Neural cell (in vitro differentiated cells): ENCODE results near the gene ERC2. TPM values are rescaled to one million over a fixed set of nuclear protein-coding genes. Genes with fewer than 3 reads are reported as not detected.

Experiments
- H2AFZ ChIP-seq: fragments of 200-600, 300-800 bp; sonication (generic), shearing (Covaris generic); 2 replicates; pipeline ENCODE4 v1.6.0; 2014; ENCODE audit warnings: low read depth, mild to moderate bottlenecking, antibody characterized with exemption, low read length, moderate library complexity
- H3F3A ChIP-seq: fragments of 200-600 bp; shearing (Covaris generic); 2 replicates; pipeline ENCODE4 v1.6.1; 2016; ENCODE audit warnings: mild to moderate bottlenecking, moderate library complexity, mixed read lengths, antibody characterized with exemption, low read length; ENCODE audit not compliant: insufficient read depth, poor library complexity, severe bottlenecking
- H3K27ac ChIP-seq: fragments of 200-600, 300-800 bp; sonication (generic), shearing (Covaris generic); 2 replicates; pipeline ENCODE4 v1.5.1; 2014; ENCODE audit warnings: mild to moderate bottlenecking, low read length, moderate library complexity
- H3K27me3 ChIP-seq: fragments of 300-800, 200-600 bp; sonication (generic), shearing (Covaris generic); 2 replicates; pipeline ENCODE4 v1.6.0; 2014; ENCODE audit warnings: mild to moderate bottlenecking, low read depth, low read length, moderate library complexity; ENCODE audit not compliant: insufficient read depth
- H3K36me3 ChIP-seq: fragments of 300-800, 200-600 bp; sonication (generic), shearing (Covaris generic); 2 replicates; pipeline ENCODE4 v1.5.1; 2014; ENCODE audit warnings: mild to moderate bottlenecking, antibody characterized with exemption, low read length, moderate library complexity; ENCODE audit not compliant: insufficient read depth
- H3K4me2 ChIP-seq: fragments of 300-800, 200-600 bp; sonication (generic), shearing (Covaris generic); 2 replicates; pipeline ENCODE4 v1.6.0; 2014; ENCODE audit warnings: mild to moderate bottlenecking, low read length
- H3K4me3 ChIP-seq: fragments of 300-800, 200-600 bp; sonication (generic), shearing (Covaris generic); 2 replicates; pipeline ENCODE4 v1.5.1; 2014; ENCODE audit warnings: mild to moderate bottlenecking, low read length, moderate library complexity
- H3K79me2 ChIP-seq: fragments of 200-600 bp; shearing (Covaris generic); replicated peaks from 2 replicates; pipeline ENCODE4 v1.6.0; 2014; ENCODE audit warnings: mild to moderate bottlenecking, low read length, moderate library complexity; ENCODE audit not compliant: insufficient read depth
- H3K9ac ChIP-seq: fragments of 300-800, 200-600 bp; sonication (generic), shearing (Covaris generic); 2 replicates; pipeline ENCODE4 v1.6.1; 2016; ENCODE audit warnings: mild to moderate bottlenecking, low read length, mixed read lengths
- H3K9me2 ChIP-seq: fragments of 200-600 bp; shearing (Covaris generic); 2 replicates; pipeline ENCODE4 v1.6.1; 2016; ENCODE audit warnings: mild to moderate bottlenecking, low read length, mixed read lengths; ENCODE audit not compliant: insufficient read depth
- H3K9me3 ChIP-seq: fragments of 200-600, 300-800 bp; sonication (generic), shearing (Covaris generic); 2 replicates; pipeline ENCODE4 v1.6.1; 2016; ENCODE audit warnings: mild to moderate bottlenecking, mixed run types, low read length, moderate library complexity, mixed read lengths
- H4K20me1 ChIP-seq: fragments of 200-600 bp; shearing (Covaris generic); 2 replicates; pipeline ENCODE4 v1.6.1; 2016; ENCODE audit warnings: mild to moderate bottlenecking, mixed run types; ENCODE audit not compliant: insufficient read depth
- CTCF ChIP-seq: fragments of 450-650 bp; IDR thresholded peaks from 2 replicates; pipeline ENCODE4 v1.5.1; 2014; ENCODE audit warnings: antibody characterized with exemption, mild to moderate bottlenecking, moderate library complexity; ENCODE audit not compliant: poor library complexity, severe bottlenecking
- EP300 ChIP-seq: fragments of 450-650 bp; conservative IDR thresholded peaks from 2 replicates; pipeline ENCODE4 v1.6.1; 2014; ENCODE audit warnings: antibody characterized with exemption, mild to moderate bottlenecking, moderate library complexity; ENCODE audit not compliant: poor library complexity, severe bottlenecking
- EZH2 ChIP-seq: fragments of 200-600, 300-800 bp; shearing (Covaris generic), sonication (generic); IDR thresholded peaks from 2 replicates; pipeline ENCODE4 v1.6.1; 2014; ENCODE audit warnings: antibody characterized with exemption, low read length, borderline replicate concordance, mild to moderate bottlenecking; ENCODE audit not compliant: insufficient read depth, poor library complexity, severe bottlenecking
- MXI1 ChIP-seq: fragments of 450-650 bp; conservative IDR thresholded peaks from 2 replicates; pipeline ENCODE4 v1.6.1; 2014; ENCODE audit warnings: antibody characterized with exemption, mild to moderate bottlenecking; ENCODE audit not compliant: poor library complexity, severe bottlenecking
- POLR2AphosphoS5 ChIP-seq: IDR thresholded peaks from 2 replicates; pipeline ENCODE4 v1.6.1; 2012
- RAD21 ChIP-seq: fragments of 450-650 bp; conservative IDR thresholded peaks from 2 replicates; pipeline ENCODE4 v1.6.1; 2014; ENCODE audit warnings: antibody characterized with exemption, mild to moderate bottlenecking, moderate library complexity
- REST ChIP-seq: IDR thresholded peaks from 2 replicates; pipeline ENCODE4 v1.6.1; 2012; ENCODE audit warnings: borderline replicate concordance
- SMC3 ChIP-seq: fragments of 450-650 bp; conservative IDR thresholded peaks from 2 replicates; pipeline ENCODE4 v1.6.1; 2014; ENCODE audit warnings: antibody characterized with exemption, mild to moderate bottlenecking, moderate library complexity; ENCODE audit not compliant: poor library complexity
- TAF1 ChIP-seq: IDR thresholded peaks from 2 replicates; pipeline ENCODE4 v1.6.1; 2012; ENCODE audit warnings: low read depth
- polyA plus RNA-seq: library from polyadenylated mRNA; depleted of rRNA; stranded (reverse); fragments of >200 nt; gene quantifications from 2 replicates; pipeline ENCODE4 v1.2.3, GENCODE V29; 2014

ERC2 gene
- polyA plus RNA-seq, 1 donor from 2014 or later: 60.4 TPM

GRCh38 chr3:56188201-56188600 is 280.1 kb downstream of the ERC2 start:
- Histone ChIP-seq H3K4me3 (no peak overlapping the region), H3K79me2 (no peaks in the 10 kb centered on the region), H3K27ac (no peak overlapping the region), H2AFZ (no peak overlapping the region), H3K9me3 (no peaks in the 10 kb centered on the region), H3F3A (no peaks in the 10 kb centered on the region), H3K9me2 (no peaks in the 10 kb centered on the region), H3K27me3 (no peaks in the 10 kb centered on the region), H4K20me1 (no peaks in the 10 kb centered on the region), H3K9ac (no peak overlapping the region), H3K36me3 (no peaks in the 10 kb centered on the region), H3K4me2 (no peak overlapping the region)
- TF ChIP-seq CTCF (no peak), POLR2AphosphoS5 (no peak)

DNA sequence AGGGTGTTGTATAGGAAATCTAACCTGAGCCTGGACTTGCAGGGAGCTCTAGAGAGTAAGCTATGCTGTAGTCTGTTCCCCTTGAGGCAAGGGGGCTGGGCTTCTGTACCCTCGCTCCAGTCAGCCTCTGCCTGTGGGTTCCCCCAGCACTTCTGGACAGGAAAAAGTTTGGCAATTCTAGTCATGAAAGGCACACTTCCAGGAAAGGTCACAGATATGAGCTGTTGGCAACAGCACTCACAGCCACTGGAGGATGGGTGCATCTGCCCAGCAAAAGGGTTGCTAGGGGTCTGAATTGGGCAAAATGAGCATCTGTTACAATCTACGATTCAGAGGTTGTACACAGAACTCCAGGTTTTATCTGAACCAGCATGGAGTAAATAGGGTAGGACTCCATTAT is 281.2 kb downstream of the ERC2 start:
- Histone ChIP-seq H3K9ac (no peak overlapping the region), H3F3A (no peaks in the 10 kb centered on the region), H2AFZ (no peak overlapping the region), H3K4me3 (no peak overlapping the region), H3K9me3 (no peaks in the 10 kb centered on the region), H3K27me3 (no peaks in the 10 kb centered on the region), H4K20me1 (no peaks in the 10 kb centered on the region), H3K4me2 (no peak overlapping the region), H3K36me3 (no peaks in the 10 kb centered on the region), H3K9me2 (no peaks in the 10 kb centered on the region), H3K79me2 (no peaks in the 10 kb centered on the region), H3K27ac (no peak overlapping the region)
- TF ChIP-seq MXI1 (no peak), TAF1 (no peak)

GRCh38 chr3:56185827-56186226 is 282.4 kb downstream of the ERC2 start:
- Histone ChIP-seq H3K4me2 (no peak overlapping the region), H3K9me3 (no peaks in the 10 kb centered on the region), H3K4me3 (no peak overlapping the region), H3K79me2 (no peaks in the 10 kb centered on the region), H3K36me3 (no peaks in the 10 kb centered on the region), H4K20me1 (no peaks in the 10 kb centered on the region), H3F3A (no peaks in the 10 kb centered on the region), H3K27ac (no peak overlapping the region), H3K9ac (no peak overlapping the region), H3K27me3 (no peaks in the 10 kb centered on the region), H3K9me2 (no peaks in the 10 kb centered on the region), H2AFZ (no peak overlapping the region)
- no peak for TF ChIP-seq EP300
- no peak for TF ChIP-seq REST
- no peak for TF ChIP-seq CTCF
- TF ChIP-seq RAD21: no peak
- TF ChIP-seq TAF1: no peak
- TF ChIP-seq MXI1: no peak
- no peak for TF ChIP-seq POLR2AphosphoS5
- TF ChIP-seq SMC3: no peak
- no peak for TF ChIP-seq EZH2
